Prostate gland (tissue), 2 donors: ENCODE data around the gene ASGR2. TPM values are rescaled to one million over a fixed set of nuclear protein-coding genes. Genes with fewer than 3 reads are reported as not detected.

Experiments used
- DNase-seq: peaks from one replicate; pipeline ENCODE4 v3.0.0-alpha.2; 2019; ENCODE audit warnings: low spot score
- H3K27ac ChIP-seq, 2 donors: fragments of 200-600 bp; sonication (generic); 2 replicates each; pipeline ENCODE4 v1.5.1; 2017 to 2019
- H3K27me3 ChIP-seq: fragments of 200-600 bp; sonication (generic); replicated peaks from 2 replicates; pipeline ENCODE4 v1.5.1; 2019; ENCODE audit not compliant: insufficient read depth
- H3K36me3 ChIP-seq, 2 donors: fragments of 200-600 bp; sonication (generic); 1 replicate in 1 of 2; 2 replicates in 1 of 2; pipeline versions ENCODE4 v1.5.1 to v1.8.1; 2017 to 2019
- H3K4me1 ChIP-seq: fragments of 200-600 bp; sonication (generic); replicated peaks from 2 replicates; pipeline ENCODE4 v1.5.1; 2019
- H3K4me3 ChIP-seq, 2 donors: fragments of 200-600 bp; sonication (generic); 2 replicates each; pipeline ENCODE4 v1.5.1; 2017 to 2019
- H3K9me3 ChIP-seq: fragments of 200-600 bp; sonication (generic); 2 replicates; pipeline ENCODE4 v1.5.1; 2017
- POLR2A ChIP-seq: fragments of 450-650 bp; IDR thresholded peaks from one replicate; pipeline ENCODE4 v1.6.1; 2016; ENCODE audit warnings: antibody characterized with exemption, mild to moderate bottlenecking
- POLR2AphosphoS5 ChIP-seq: sonication (generic); formaldehyde crosslinking; IDR thresholded peaks from one replicate; pipeline ENCODE4 v1.6.1; 2017; ENCODE audit warnings: antibody characterized with exemption
- WGBS: methylation state at CpG from one replicate; pipeline ENCODE4 v1.1.5; 2018; 5-methylcytosine and 5-hydroxymethylcytosine counted together
- intact Hi-C: fragments of 100-400 bp; cut with DNase I; formaldehyde crosslinking; loops from one replicate; pipeline ENCODE4 v1.14.2; 2022
- total RNA-seq, 2 donors: library from RNA; depleted of rRNA; stranded (reverse); fragments of >200 nt; gene quantifications; one replicate each; pipeline ENCODE4 v1.1.0, GENCODE V29; 2016
- TF ChIP-seq, protein P1 (sequence below), 4 experiments: fragments of 200-600 bp in 2 of 4; fragments of 450-650 bp in 2 of 4; sonication (generic) in 2 of 4; IDR thresholded peaks; 1 replicate in 3 of 4; 2 replicates in 1 of 4; pipeline ENCODE4 v1.5.1; 2016 to 2019; ENCODE audit warnings: antibody characterized with exemption in 4 of 4, mild to moderate bottlenecking in 2 of 4, moderate library complexity in 2 of 4

The ASGR2 gene
- total RNA-seq, 2 donors from 2014 or later: 0.41 TPM; not detected in 1

DNA sequence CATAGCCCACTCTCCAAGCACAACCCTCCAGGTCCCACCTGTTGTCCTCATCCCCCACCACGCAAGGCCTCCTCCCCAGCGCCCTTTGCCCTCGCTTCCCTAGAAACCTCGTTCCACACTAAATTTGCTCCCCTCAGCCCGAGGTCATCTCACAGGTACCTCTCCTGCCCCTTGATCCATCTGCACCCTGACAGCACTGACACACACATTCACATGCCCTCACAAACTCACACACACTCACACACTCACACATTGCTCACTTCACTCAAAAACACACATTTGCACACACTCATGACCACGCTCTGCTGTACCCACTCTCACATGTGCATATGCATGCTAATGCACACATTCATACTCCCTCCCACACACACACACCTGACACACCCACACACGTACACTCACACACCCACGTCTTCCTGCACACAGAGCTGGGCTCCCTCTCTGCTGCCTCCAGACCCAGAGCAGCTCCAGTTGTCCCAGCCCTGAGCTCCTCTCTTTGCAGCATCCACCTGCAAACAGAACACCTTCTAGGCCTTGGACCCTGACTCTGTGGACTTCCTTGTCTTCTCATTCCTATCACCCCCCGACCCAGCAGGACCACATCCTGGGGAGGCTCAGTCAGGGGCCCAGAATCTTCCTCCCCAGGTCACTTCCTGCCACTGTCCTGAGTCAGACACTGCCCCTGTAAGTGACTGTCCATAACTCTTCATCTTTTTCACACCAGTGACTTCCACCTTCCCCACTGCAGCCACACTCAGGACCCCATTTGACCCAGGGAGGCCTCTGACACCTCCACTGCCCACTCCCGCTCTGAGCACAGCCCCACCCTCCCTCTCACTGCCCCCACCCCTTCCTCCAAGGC, 4.9 kb downstream of the ASGR2 start:
- H3K4me1 ChIP-seq: no peaks in the 10 kb centered on the region
- no peak overlapping the region for H3K27ac ChIP-seq
- H3K36me3 ChIP-seq: no peaks in the 10 kb centered on the region
- WGBS: 77% methylated on average over 10 of the region's 10 CpGs
- H3K4me3 ChIP-seq: no peak overlapping the region
- intact Hi-C loops: no loop called here
- no peaks in the 10 kb centered on the region for H3K9me3 ChIP-seq
- DNase-seq: no peak
- TF ChIP-seq, protein P1, sequence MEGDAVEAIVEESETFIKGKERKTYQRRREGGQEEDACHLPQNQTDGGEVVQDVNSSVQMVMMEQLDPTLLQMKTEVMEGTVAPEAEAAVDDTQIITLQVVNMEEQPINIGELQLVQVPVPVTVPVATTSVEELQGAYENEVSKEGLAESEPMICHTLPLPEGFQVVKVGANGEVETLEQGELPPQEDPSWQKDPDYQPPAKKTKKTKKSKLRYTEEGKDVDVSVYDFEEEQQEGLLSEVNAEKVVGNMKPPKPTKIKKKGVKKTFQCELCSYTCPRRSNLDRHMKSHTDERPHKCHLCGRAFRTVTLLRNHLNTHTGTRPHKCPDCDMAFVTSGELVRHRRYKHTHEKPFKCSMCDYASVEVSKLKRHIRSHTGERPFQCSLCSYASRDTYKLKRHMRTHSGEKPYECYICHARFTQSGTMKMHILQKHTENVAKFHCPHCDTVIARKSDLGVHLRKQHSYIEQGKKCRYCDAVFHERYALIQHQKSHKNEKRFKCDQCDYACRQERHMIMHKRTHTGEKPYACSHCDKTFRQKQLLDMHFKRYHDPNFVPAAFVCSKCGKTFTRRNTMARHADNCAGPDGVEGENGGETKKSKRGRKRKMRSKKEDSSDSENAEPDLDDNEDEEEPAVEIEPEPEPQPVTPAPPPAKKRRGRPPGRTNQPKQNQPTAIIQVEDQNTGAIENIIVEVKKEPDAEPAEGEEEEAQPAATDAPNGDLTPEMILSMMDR (IDR thresholded peaks at IDR 0.05): no peak
- TF ChIP-seq POLR2AphosphoS5 (no peak), POLR2A (no peak)
- H3K27me3 ChIP-seq: no peaks in the 10 kb centered on the region

DNA sequence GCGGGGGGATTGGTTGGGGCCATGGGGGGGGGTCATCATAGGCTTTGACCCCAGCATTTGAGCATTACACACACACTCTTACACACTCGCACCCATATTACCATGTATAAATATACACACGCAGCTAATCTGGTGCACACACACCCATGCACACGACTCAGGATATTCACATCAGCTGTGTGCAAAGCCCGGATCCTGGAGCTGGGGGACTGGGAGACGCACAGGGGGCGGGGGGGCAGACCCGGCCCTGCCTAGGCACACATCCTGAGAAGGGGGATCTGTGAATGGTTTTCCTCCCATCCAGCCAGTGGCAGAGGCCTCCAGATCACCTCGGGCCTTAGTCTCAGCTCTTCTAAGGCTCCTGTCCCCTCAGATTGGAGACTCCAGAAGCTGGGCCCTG, 5.6 kb downstream of the ASGR2 start:
- Histone ChIP-seq H3K9me3 (no peaks in the 10 kb centered on the region), H3K4me1 (no peaks in the 10 kb centered on the region), H3K27ac (no peak overlapping the region), H3K27me3 (no peaks in the 10 kb centered on the region), H3K4me3 (no peak overlapping the region), H3K36me3 (no peaks in the 10 kb centered on the region)
- WGBS: 90% methylated on average over 9 of the region's 9 CpGs
- no peak for DNase-seq
- TF ChIP-seq POLR2AphosphoS5: no peak
- TF ChIP-seq, protein P1 (IDR thresholded peaks at IDR 0.05): no peak
- TF ChIP-seq POLR2A: no peak
- intact Hi-C loops: no loop called here

DNA sequence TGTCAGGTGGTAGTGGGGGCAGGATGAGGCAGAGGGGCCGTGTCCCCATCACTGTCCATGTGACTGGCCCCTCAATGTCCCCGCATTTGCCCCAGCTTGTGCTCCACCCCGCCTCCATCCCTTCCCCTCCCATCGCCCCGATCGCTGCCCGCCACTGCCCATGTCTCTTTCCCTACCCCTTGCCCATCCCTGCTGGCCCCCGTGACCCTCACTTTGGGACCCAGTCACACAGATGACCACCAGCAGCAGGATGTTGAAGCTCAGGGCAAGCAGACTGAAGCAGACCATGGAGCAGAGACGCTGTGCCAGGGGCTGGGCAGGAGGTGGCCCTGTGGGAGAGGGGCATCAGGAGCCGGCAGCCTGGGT, 6.1 kb downstream of the ASGR2 start:
- WGBS: 89% methylated on average over 10 of the region's 10 CpGs
- Histone ChIP-seq H3K4me3 (no peak overlapping the region), H3K27me3 (no peaks in the 10 kb centered on the region), H3K27ac (no peak overlapping the region), H3K36me3 (no peaks in the 10 kb centered on the region), H3K9me3 (no peaks in the 10 kb centered on the region), H3K4me1 (no peaks in the 10 kb centered on the region)
- intact Hi-C loops: no loop called here
- no peak for TF ChIP-seq POLR2AphosphoS5
- TF ChIP-seq POLR2A: no peak
- TF ChIP-seq, protein P1 (IDR thresholded peaks at IDR 0.05): no peak
- DNase-seq: no peak

DNA sequence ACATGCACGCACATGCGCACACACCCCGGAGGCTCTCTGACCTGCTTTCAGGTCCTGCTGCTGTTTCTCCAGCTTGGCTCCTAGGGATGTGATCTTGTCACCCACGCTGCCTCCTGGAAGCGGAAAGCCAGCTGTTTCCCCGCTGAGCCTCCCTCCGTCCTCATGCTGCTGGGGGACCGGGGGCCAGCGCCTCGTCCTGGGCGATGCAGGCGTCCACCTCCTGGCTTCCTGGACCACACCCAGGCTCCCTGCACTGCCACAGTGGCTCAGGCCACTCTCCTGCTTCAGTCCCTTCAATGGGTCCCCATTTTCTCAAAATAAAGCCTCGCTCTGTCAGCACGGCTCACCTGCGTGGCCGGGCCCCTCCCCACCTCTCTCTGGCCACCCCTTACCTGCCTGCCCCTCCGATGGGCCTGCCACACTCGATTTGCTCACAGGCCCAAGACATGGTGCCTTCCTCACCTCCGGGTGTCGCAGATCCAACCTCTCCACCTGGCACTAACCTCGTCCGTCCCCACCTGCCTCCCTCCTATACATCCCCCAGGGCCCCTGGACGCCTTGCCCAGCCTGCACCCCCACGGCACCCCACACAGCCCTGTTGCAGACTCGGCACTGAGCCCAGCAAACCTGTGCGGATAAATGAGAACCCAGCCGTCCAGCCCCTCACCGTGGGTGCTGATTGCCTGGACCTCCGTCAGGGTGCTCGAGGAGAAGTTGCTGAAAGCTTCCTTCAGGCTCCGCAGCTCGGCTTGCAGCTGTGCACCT, 6.6 kb downstream of the ASGR2 start:
- H3K27me3 ChIP-seq: no peaks in the 10 kb centered on the region

More for the DNA sequence above, 6.6 kb downstream of the ASGR2 start:
- H3K27ac ChIP-seq: no peak overlapping the region
- no peak for DNase-seq
- intact Hi-C loops: no loop called here
- TF ChIP-seq POLR2AphosphoS5 (no peak), POLR2A (no peak)
- TF ChIP-seq, protein P1 (IDR thresholded peaks at IDR 0.05): no peak
- no peaks in the 10 kb centered on the region for H3K9me3 ChIP-seq
- WGBS: 81% methylated on average over 32 of the region's 32 CpGs
- no peak overlapping the region for H3K4me3 ChIP-seq
- H3K36me3 ChIP-seq: no peaks in the 10 kb centered on the region
- H3K4me1 ChIP-seq: no peaks in the 10 kb centered on the region
